Measurements from ENCODE around the gene SPATA1. TPM values are rescaled to one million over a fixed set of nuclear protein-coding genes. Genes with fewer than 3 reads are reported as not detected.

SPATA1 gene
- total and polyA plus RNA-seq, 7 donors, result 0.36 to 0.83 (median 0.44) TPM; not detected in 2

DNA sequence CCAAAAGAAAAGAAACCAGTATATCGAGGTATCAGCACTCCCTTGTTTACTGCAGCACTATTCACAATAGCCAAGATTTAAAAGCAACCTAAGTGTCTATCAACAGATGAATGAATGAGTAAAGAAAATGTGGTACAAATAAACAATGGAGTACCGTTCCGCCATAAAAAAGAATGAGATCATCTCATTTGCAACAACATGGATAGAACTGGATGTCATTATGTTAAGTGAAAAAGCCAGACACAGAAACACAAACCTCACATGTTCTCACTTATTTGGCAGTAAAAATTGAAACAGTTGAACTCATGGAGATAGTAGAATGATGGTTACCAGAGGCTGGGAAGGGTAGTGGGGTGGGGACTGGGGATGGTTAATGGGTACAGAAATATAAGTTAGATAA, 4.5 kb downstream of the SPATA1 start:
- Histone ChIP-seq H3K27me3 (no peaks in the 10 kb centered on the region), H3K4me1 (peaks cover 0 to 13% (median 5%) of the 10 kb centered on the region in 4 donors), H3K36me3 (no peaks in the 10 kb centered on the region), H3K27ac (no peak overlapping the region), H3K9me3 (no peaks in the 10 kb centered on the region), H3K4me3 (no peak overlapping the region)
- 67 to 84% methylated on average over 3 of the region's 3 CpGs for WGBS, 2 donors
- TF ChIP-seq POLR2AphosphoS5 (IDR thresholded peaks at IDR 0.05) (no peak), EP300 (IDR thresholded peaks at IDR 0.05) (no peak), CTCF (IDR thresholded peaks at IDR 0.05) (no peak), POLR2A (IDR thresholded peaks at IDR 0.05) (no peak)
- intact Hi-C loops (cut with DNase I), result no loop called here
- DNase-seq, result no peak

GRCh38 chr1:84524590-84524989, 18.4 kb downstream of the SPATA1 start:
- Histone ChIP-seq H3K36me3 (no peaks in the 10 kb centered on the region), H3K27ac (no peak overlapping the region), H3K4me1 (no peaks in the 10 kb centered on the region), H3K27me3 (no peaks in the 10 kb centered on the region), H3K4me3 (no peak overlapping the region), H3K9me3 (no peaks in the 10 kb centered on the region)
- TF ChIP-seq CTCF (IDR thresholded peaks at IDR 0.05), result no peak
- no peak for TF ChIP-seq POLR2A (IDR thresholded peaks at IDR 0.05)
- no peak for TF ChIP-seq EP300 (IDR thresholded peaks at IDR 0.05)
- no peak for TF ChIP-seq POLR2AphosphoS5 (IDR thresholded peaks at IDR 0.05)
- DNase-seq, result no peak
- intact Hi-C loops (cut with DNase I), result no loop called here

- H3K4me3 ChIP-seq, result no peak overlapping the region
- 70 to 76% methylated on average over 1 of the region's 1 CpG for WGBS, 2 donors
- no peak overlapping the region for H3K27ac ChIP-seq
- H3K9me3 ChIP-seq, result no peaks in the 10 kb centered on the region
- TF ChIP-seq POLR2AphosphoS5 (IDR thresholded peaks at IDR 0.05) (no peak), CTCF (IDR thresholded peaks at IDR 0.05) (no peak), EP300 (IDR thresholded peaks at IDR 0.05) (no peak), POLR2A (IDR thresholded peaks at IDR 0.05) (no peak)
- H3K36me3 ChIP-seq, result no peaks in the 10 kb centered on the region
- H3K4me1 ChIP-seq, result no peaks in the 10 kb centered on the region
- intact Hi-C loops (cut with DNase I), result no loop called here
- DNase-seq, result no peak
- H3K27me3 ChIP-seq, result no peaks in the 10 kb centered on the region
Measured at GRCh38 chr1:84525779-84526178, 19.6 kb downstream of the SPATA1 start.

DNA sequence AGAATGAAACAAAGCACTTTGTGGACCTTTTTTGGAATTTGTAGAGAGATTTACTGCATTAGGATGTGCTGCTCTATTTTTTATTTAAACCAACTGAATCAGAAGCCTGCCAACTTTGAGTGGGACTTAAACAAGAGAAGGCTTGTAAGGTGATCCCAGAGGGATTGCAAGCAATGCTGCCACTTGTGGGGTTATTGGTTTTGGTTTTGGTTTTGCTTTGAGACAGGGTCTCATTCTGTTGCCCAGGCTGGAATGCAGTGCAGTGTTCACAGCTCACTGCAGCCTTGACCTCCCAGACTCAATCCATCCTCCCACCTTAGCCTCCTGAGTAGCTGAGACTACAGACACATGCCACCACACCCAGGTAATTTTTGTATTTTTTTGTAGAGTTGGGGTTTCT, 32.4 kb downstream of the SPATA1 start:
- Histone ChIP-seq H3K27me3 (no peaks in the 10 kb centered on the region), H3K9me3 (no peaks in the 10 kb centered on the region), H3K36me3 (no peaks in the 10 kb centered on the region), H3K4me1 (peaks cover 0 to 20% (median 8%) of the 10 kb centered on the region in 4 donors), H3K27ac (no peak overlapping the region), H3K4me3 (no peak overlapping the region)
- intact Hi-C loops (cut with DNase I), result no loop called here
- DNase-seq, result no peak
- TF ChIP-seq POLR2A (IDR thresholded peaks at IDR 0.05) (no peak), POLR2AphosphoS5 (IDR thresholded peaks at IDR 0.05) (no peak), EP300 (IDR thresholded peaks at IDR 0.05) (no peak), CTCF (IDR thresholded peaks at IDR 0.05) (no peak)

DNA sequence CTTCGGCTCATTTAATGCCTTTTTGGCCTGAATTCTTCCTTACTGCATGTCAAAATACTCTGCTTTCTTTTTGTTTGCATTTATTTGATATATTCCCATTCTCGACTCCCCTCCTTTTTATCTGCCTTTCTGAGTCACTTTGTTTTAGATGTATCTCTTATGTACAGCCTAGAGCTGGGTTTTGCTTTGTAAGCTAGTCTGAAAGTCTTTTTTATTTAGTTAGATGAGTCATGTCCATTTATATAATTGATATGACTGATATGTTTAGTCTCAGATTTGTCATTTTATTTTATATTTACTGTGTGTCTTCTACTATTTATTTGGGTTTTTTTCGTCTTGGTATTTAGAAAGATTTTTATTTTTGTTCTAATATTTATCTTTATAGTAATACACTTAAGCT, 33.8 kb downstream of the SPATA1 start:
- 86 to 91% methylated on average over 3 of the region's 3 CpGs for WGBS, 2 donors
- no peak overlapping the region for H3K4me3 ChIP-seq
- H3K36me3 ChIP-seq, result no peaks in the 10 kb centered on the region
- H3K9me3 ChIP-seq, result no peaks in the 10 kb centered on the region
- DNase-seq, result no peak
- peaks cover 0 to 30% (median 8%) of the 10 kb centered on the region in 4 donors for H3K4me1 ChIP-seq
- H3K27me3 ChIP-seq, result no peaks in the 10 kb centered on the region
- TF ChIP-seq POLR2A (IDR thresholded peaks at IDR 0.05) (no peak), CTCF (IDR thresholded peaks at IDR 0.05) (no peak), POLR2AphosphoS5 (IDR thresholded peaks at IDR 0.05) (no peak), EP300 (IDR thresholded peaks at IDR 0.05) (no peak)
- no peak overlapping the region for H3K27ac ChIP-seq
- intact Hi-C loops (cut with DNase I), result loop anchor here (2.0 to 5.0 kb wide), 2 partner anchors 33 to 98 kb away; partner anchors contain the start of genes GNG5 and SPATA1

Measured in sigmoid colon (tissue), 7 donors.